Gastrocnemius medialis (tissue), 4 donors: ENCODE results near the gene TCFL5. TPM values are rescaled to one million over a fixed set of nuclear protein-coding genes. Genes with fewer than 3 reads are reported as not detected.
"Not testable (repeated sequence)": the region's sequence is repeated elsewhere in the genome, so short reads cannot be mapped to it uniquely, and the experiment has no call there.

ENCODE experiments used
- ATAC-seq, 2 donors: fragments of 150-250 bp; one replicate each; pipeline ENCODE4 v1.9.1; 2016
- DNase-seq, 2 donors: peaks; one replicate each; pipeline ENCODE4 v3.0.0-alpha.2; 2019
- H3K27ac ChIP-seq, 4 donors: fragments of 200-600 bp; sonication (generic); 1 replicate in 1 of 4; 2 replicates in 3 of 4; pipeline ENCODE4 v1.5.1; 2016 to 2018; ENCODE audit warnings: mild to moderate bottlenecking in 2 of 4, moderate library complexity in 1 of 4
- H3K27me3 ChIP-seq, 3 donors: fragments of 200-600 bp; sonication (generic) in 2 of 3; 1 replicate in 1 of 3; 2 replicates in 2 of 3; pipeline versions ENCODE4 v1.5.1 to v1.6.0; 2016 to 2019; ENCODE audit warnings: mild to moderate bottlenecking in 1 of 3, moderate library complexity in 1 of 3
- H3K36me3 ChIP-seq, 2 donors: fragments of 200-600 bp; sonication (generic) in 1 of 2; one replicate each; pipeline ENCODE4 v1.5.1; 2017 to 2018
- H3K4me1 ChIP-seq, 2 donors: fragments of 200-600 bp; sonication (generic) in 1 of 2; one replicate each; pipeline ENCODE4 v1.5.1; 2016 to 2017; ENCODE audit warnings: mild to moderate bottlenecking in 2 of 2
- H3K4me3 ChIP-seq, 4 donors: fragments of 200-600 bp; sonication (generic) in 3 of 4; 1 replicate in 1 of 4; 2 replicates in 3 of 4; pipeline ENCODE4 v1.5.1; 2016 to 2019; ENCODE audit warnings: mild to moderate bottlenecking in 2 of 4
- H3K9me3 ChIP-seq, 3 donors: fragments of 200-600 bp; sonication (generic) in 2 of 3; 1 replicate in 1 of 3; 2 replicates in 2 of 3; pipeline ENCODE4 v1.5.1; 2016 to 2019
- POLR2A ChIP-seq, 2 donors: fragments of 450-650 bp; IDR thresholded peaks; one replicate each; pipeline ENCODE4 v1.6.1; 2017; ENCODE audit warnings: antibody characterized with exemption in 2 of 2, mild to moderate bottlenecking in 2 of 2, moderate library complexity in 2 of 2
- in situ Hi-C, 4 donors: fragments of 200-750 bp; cut with MboI; loops; one replicate each; pipeline versions ENCODE4 v1.15.0 to v1.8.0; 2017; ENCODE audit warnings: low sequenced_read_pairs in 4 of 4
- intact Hi-C: fragments of 100-400 bp; cut with DNase I; formaldehyde crosslinking; loops from one replicate; pipeline ENCODE4 v1.15.1; 2023; ENCODE audit warnings: low total_unique reads
- total RNA-seq, 4 donors: library from RNA; depleted of rRNA; stranded (reverse); fragments of >200 nt; gene quantifications; one replicate each; pipeline versions ENCODE4 v1.1.0 to v1.2.3, GENCODE V29; 2016
- TF ChIP-seq, protein P1 (sequence below), 5 experiments: fragments of 450-650 bp in 3 of 5; fragments of 200-600 bp in 2 of 5; sonication (generic) in 2 of 5; IDR thresholded peaks in 4 of 5; conservative IDR thresholded peaks in 1 of 5; 1 replicate in 4 of 5; 2 replicates in 1 of 5; pipeline ENCODE4 v1.5.1; 2016 to 2019; ENCODE audit warnings: antibody characterized with exemption in 5 of 5, mild to moderate bottlenecking in 3 of 5, moderate library complexity in 3 of 5

The TCFL5 gene
- total RNA-seq, 4 donors from 2014 or later: 5.3 to 7.3 (median 6.3) TPM

DNA sequence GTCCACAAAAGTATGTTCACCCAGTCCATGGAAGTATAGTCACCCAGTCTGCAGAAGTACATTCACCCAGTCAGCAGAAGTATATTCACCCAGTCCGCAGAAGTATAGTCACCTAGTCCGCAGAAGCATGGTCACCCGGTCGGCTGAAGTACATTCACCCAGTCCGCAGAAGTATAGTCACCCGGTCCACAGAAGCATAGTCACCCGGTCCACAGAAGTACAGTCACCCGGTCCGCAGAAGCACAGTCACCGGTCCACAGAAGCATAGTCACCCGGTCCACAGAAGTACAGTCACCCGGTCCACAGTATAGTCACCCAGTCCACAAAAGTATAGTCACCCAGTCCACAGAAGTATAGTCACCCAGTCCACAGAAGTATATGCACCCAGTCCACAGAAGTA lies 8.8 kb downstream of the TCFL5 start:
- no peak overlapping the region for H3K4me3 ChIP-seq
- intact Hi-C loops: no loop called here
- no peaks in the 10 kb centered on the region for H3K9me3 ChIP-seq
- no peaks in the 10 kb centered on the region for H3K4me1 ChIP-seq
- no peak for DNase-seq
- ATAC-seq: no peak
- H3K36me3 ChIP-seq: peaks cover 0 to 14% of the 10 kb centered on the region in 2 donors
- TF ChIP-seq, protein P1, sequence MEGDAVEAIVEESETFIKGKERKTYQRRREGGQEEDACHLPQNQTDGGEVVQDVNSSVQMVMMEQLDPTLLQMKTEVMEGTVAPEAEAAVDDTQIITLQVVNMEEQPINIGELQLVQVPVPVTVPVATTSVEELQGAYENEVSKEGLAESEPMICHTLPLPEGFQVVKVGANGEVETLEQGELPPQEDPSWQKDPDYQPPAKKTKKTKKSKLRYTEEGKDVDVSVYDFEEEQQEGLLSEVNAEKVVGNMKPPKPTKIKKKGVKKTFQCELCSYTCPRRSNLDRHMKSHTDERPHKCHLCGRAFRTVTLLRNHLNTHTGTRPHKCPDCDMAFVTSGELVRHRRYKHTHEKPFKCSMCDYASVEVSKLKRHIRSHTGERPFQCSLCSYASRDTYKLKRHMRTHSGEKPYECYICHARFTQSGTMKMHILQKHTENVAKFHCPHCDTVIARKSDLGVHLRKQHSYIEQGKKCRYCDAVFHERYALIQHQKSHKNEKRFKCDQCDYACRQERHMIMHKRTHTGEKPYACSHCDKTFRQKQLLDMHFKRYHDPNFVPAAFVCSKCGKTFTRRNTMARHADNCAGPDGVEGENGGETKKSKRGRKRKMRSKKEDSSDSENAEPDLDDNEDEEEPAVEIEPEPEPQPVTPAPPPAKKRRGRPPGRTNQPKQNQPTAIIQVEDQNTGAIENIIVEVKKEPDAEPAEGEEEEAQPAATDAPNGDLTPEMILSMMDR (IDR thresholded peaks at IDR 0.05 in 4 of 5, conservative IDR thresholded peaks at IDR 0.05 in 1 of 5): no peak
- TF ChIP-seq POLR2A (IDR thresholded peaks at IDR 0.05): no peak
- H3K27ac ChIP-seq: no peak overlapping the region
- in situ Hi-C loops: no loop called here
- H3K27me3 ChIP-seq: no peaks in the 10 kb centered on the region

GRCh38 chr20:62852196-62852595 lies 9.4 kb downstream of the TCFL5 start:
- intact Hi-C loops: no loop called here
- DNase-seq: no peak
- Histone ChIP-seq H3K4me3 (no peak overlapping the region), H3K4me1 (no peaks in the 10 kb centered on the region), H3K36me3 (peaks cover 0 to 13% of the 10 kb centered on the region in 2 donors), H3K27me3 (no peaks in the 10 kb centered on the region), H3K9me3 (no peaks in the 10 kb centered on the region), H3K27ac (no peak overlapping the region)
- no peak for ATAC-seq
- TF ChIP-seq, protein P1 (IDR thresholded peaks at IDR 0.05 in 4 of 5, conservative IDR thresholded peaks at IDR 0.05 in 1 of 5): no peak
- in situ Hi-C loops: no loop called here

- Histone ChIP-seq H3K27ac (no peak overlapping the region), H3K9me3 (no peaks in the 10 kb centered on the region), H3K36me3 (peaks cover 0 to 5% of the 10 kb centered on the region in 2 donors), H3K4me1 (no peaks in the 10 kb centered on the region), H3K27me3 (no peaks in the 10 kb centered on the region), H3K4me3 (no peak overlapping the region)
- in situ Hi-C loops (no loop called here), intact Hi-C loops (no loop called here)
- TF ChIP-seq, protein P1 (IDR thresholded peaks at IDR 0.05 in 4 of 5, conservative IDR thresholded peaks at IDR 0.05 in 1 of 5): no peak
- TF ChIP-seq POLR2A (IDR thresholded peaks at IDR 0.05): no peak
- no peak for ATAC-seq
- no peak for DNase-seq
Measured at GRCh38 chr20:62850333-62850974, 11.2 kb downstream of the TCFL5 start.

GRCh38 chr20:62849431-62849830 lies 12.2 kb downstream of the TCFL5 start:
- no peak overlapping the region for H3K4me3 ChIP-seq
- H3K36me3 ChIP-seq: peaks cover 0 to 5% of the 10 kb centered on the region in 2 donors
- no peak for TF ChIP-seq POLR2A (IDR thresholded peaks at IDR 0.05)
- TF ChIP-seq, protein P1 (IDR thresholded peaks at IDR 0.05 in 4 of 5, conservative IDR thresholded peaks at IDR 0.05 in 1 of 5): no peak
- ATAC-seq: no peak
- in situ Hi-C loops (no loop called here), intact Hi-C loops (no loop called here)
- DNase-seq: no peak
- H3K27me3 ChIP-seq: no peaks in the 10 kb centered on the region
- H3K27ac ChIP-seq: no peak overlapping the region
- H3K4me1 ChIP-seq: no peaks in the 10 kb centered on the region
- H3K9me3 ChIP-seq: no peaks in the 10 kb centered on the region

GRCh38 chr20:62848917-62849316 lies 12.7 kb downstream of the TCFL5 start:
- ATAC-seq, H3K9me3 ChIP-seq, in situ Hi-C loops, DNase-seq, intact Hi-C loops, H3K27me3 ChIP-seq, H3K36me3 ChIP-seq, H3K4me1 ChIP-seq, H3K27ac ChIP-seq, H3K4me3 ChIP-seq: not testable (repeated sequence)
